HepG2 (cell line): ENCODE measurements around the gene CLCN1. TPM values are rescaled to one million over a fixed set of nuclear protein-coding genes. Genes with fewer than 3 reads are reported as not detected.

Source experiments
- ATAC-seq: fragments of 200-7000 bp; cut with Tn5 transposase; 3 replicates; pipeline ENCODE4 v1.9.1; 2020; ENCODE audit warnings: mild to moderate bottlenecking, moderate library complexity
- BruUV-seq: library from RNA; stranded (reverse); fragments of 400-500 nt; replicated peaks from 2 replicates; lab custom pipeline; 2021; lab: Mats Ljungman, UMichigan
- CTCF ChIA-PET: fragments of 300-600 bp; formaldehyde crosslinking; extraction: SDS; loops from one replicate; lab custom pipeline; 2021; ENCODE audit warnings: low total read pairs, inconsistent platforms, low intra/inter-chr PET ratio; lab: Yijun Ruan, JAX
- POLR2A ChIA-PET: fragments of 350-600 bp; sonication (Branson Sonifier 250); formaldehyde crosslinking; loops from one replicate; lab custom pipeline; 2020; ENCODE audit warnings: antibody characterized with exemption, inconsistent platforms; lab: Yijun Ruan, JAX
- DNase-seq: peaks from one replicate; pipeline ENCODE4 v3.0.0-alpha.2; 2015; ENCODE audit warnings: low spot score
- FAIRE-seq: peaks from 3 replicates; lab custom pipeline; 2011; peaks lifted over from hg19 to GRCh38; lab: Jason Lieb, UNC
- H2AFZ ChIP-seq: one replicate; pipeline ENCODE4 v1.6.1; 2011; ENCODE audit warnings: low read length, inconsistent platforms
- H3K27ac ChIP-seq: fragments of 300-600 bp; 3 replicates; pipeline ENCODE4 v1.8.0; 2011; ENCODE audit warnings: mixed run types, mild to moderate bottlenecking, mixed read lengths, low read length, inconsistent platforms; ENCODE audit not compliant: insufficient read depth; ENCODE audit errors: extremely low read length
- H3K27me3 ChIP-seq, 2 experiments: fragments of 200-600 bp in 1 of 2; 2 replicates in 1 of 2; 3 replicates in 1 of 2; pipeline versions ENCODE4 v1.6.0 to v1.8.0; 2011; ENCODE audit warnings: low read length in 2 of 2, mild to moderate bottlenecking in 2 of 2, moderate library complexity in 2 of 2, inconsistent platforms in 1 of 2; ENCODE audit not compliant: insufficient read depth in 2 of 2, control insufficient read depth in 1 of 2
- H3K36me3 ChIP-seq, 2 experiments: fragments of 200-600 bp in 1 of 2; replicated peaks in 1 of 2; 2 replicates in 1 of 2; 3 replicates in 1 of 2; pipeline versions ENCODE4 v1.5.1 to v1.8.0; 2011; ENCODE audit warnings: low read length in 2 of 2, inconsistent platforms in 1 of 2; ENCODE audit not compliant: insufficient read depth in 2 of 2, control insufficient read depth in 1 of 2
- H3K4me1 ChIP-seq: 2 replicates; pipeline ENCODE4 v1.5.1; 2012; ENCODE audit warnings: low read length, inconsistent platforms; ENCODE audit not compliant: insufficient read depth
- H3K4me2 ChIP-seq: 2 replicates; pipeline ENCODE4 v1.6.0; 2011; ENCODE audit warnings: low read depth, low read length, inconsistent platforms
- H3K4me3 ChIP-seq, 3 experiments: fragments of 200-600 bp in 1 of 3; sonication (generic), shearing (Covaris generic) in 1 of 3; replicated peaks in 1 of 3; 2 replicates each; pipeline ENCODE4 v1.5.1; 2011 to 2016; ENCODE audit warnings: low read length in 3 of 3, inconsistent platforms in 2 of 3, low read depth in 2 of 3, mild to moderate bottlenecking in 2 of 3, control low read depth in 1 of 3, mixed read lengths in 1 of 3; ENCODE audit not compliant: insufficient read depth in 1 of 3
- H3K79me2 ChIP-seq: one replicate; pipeline ENCODE4 v1.6.1; 2011; ENCODE audit warnings: low read length, inconsistent platforms; ENCODE audit not compliant: insufficient read depth
- H3K9ac ChIP-seq: 2 replicates; pipeline ENCODE4 v1.6.0; 2011; ENCODE audit warnings: mild to moderate bottlenecking, low read depth, low read length, inconsistent platforms; ENCODE audit not compliant: insufficient read depth
- H3K9me3 ChIP-seq: 2 replicates; pipeline ENCODE4 v1.5.1; 2012; ENCODE audit warnings: mild to moderate bottlenecking, low read length
- H4K20me1 ChIP-seq: 2 replicates; pipeline ENCODE4 v1.6.0; 2011; ENCODE audit warnings: inconsistent platforms, mild to moderate bottlenecking, low read length, moderate library complexity; ENCODE audit not compliant: insufficient read depth
- CC2D1A ChIP-seq: sonication (generic); formaldehyde crosslinking; IDR thresholded peaks from 2 replicates; pipeline ENCODE4 v1.8.1; 2023; ENCODE audit warnings: mild to moderate bottlenecking, missing genetic modification reagents
- KDM2A ChIP-seq: sonication (generic); formaldehyde crosslinking; IDR thresholded peaks from 2 replicates; pipeline ENCODE4 v1.4.0; 2020; ENCODE audit warnings: low read depth, missing genetic modification reagents, borderline replicate concordance
- NCOR1 ChIP-seq: fragments of 200-600 bp; sonication (generic); IDR thresholded peaks from 2 replicates; pipeline ENCODE4 v1.7.0; 2017; ENCODE audit warnings: antibody characterized with exemption, low read length, borderline replicate concordance
- NFRKB ChIP-seq: fragments of 450-650 bp; IDR thresholded peaks from 2 replicates; pipeline ENCODE4 v1.6.1; 2017
- PHF5A ChIP-seq: IDR thresholded peaks from one replicate; pipeline ENCODE4 v1.6.1; 2018; ENCODE audit warnings: low read depth, missing genetic modification reagents; ENCODE audit not compliant: unreplicated experiment
- ZBTB21 ChIP-seq: sonication (generic); formaldehyde crosslinking; IDR thresholded peaks from 2 replicates; pipeline ENCODE4 v1.4.0; 2020; ENCODE audit warnings: missing genetic modification reagents
- ZNF143 ChIP-seq: sonication (generic); formaldehyde crosslinking; IDR thresholded peaks from 2 replicates; pipeline ENCODE4 v1.4.0; 2020; ENCODE audit warnings: missing genetic modification reagents
- ZNF616 ChIP-seq: sonication (generic); formaldehyde crosslinking; IDR thresholded peaks from 2 replicates; pipeline ENCODE4 v1.5.0; 2020; ENCODE audit warnings: low read depth, mild to moderate bottlenecking, missing genetic modification reagents
- ZNF660 ChIP-seq: sonication (generic); formaldehyde crosslinking; IDR thresholded peaks from 2 replicates; pipeline ENCODE4 v1.5.1; 2020; ENCODE audit warnings: mild to moderate bottlenecking, low read depth, missing genetic modification reagents, borderline replicate concordance
- ZNF7 ChIP-seq: IDR thresholded peaks from 2 replicates; pipeline ENCODE4 v1.6.1; 2016; ENCODE audit warnings: missing biosample characterization, missing genetic modification reagents
- WGBS: methylation state at CpG from one replicate; pipeline ENCODE4 v1.1.6; 2017; ENCODE audit warnings: low lambda C conversion rate; 5-methylcytosine and 5-hydroxymethylcytosine counted together
- in situ Hi-C: cut with HindIII; loops from 2 replicates; pipeline ENCODE4 v1.10.0; 2017; ENCODE audit warnings: low pct_unique_long_range_greater_than_20kb; ENCODE audit not compliant: extremely low pct_ligation_motif_present
- intact Hi-C: fragments of 100-400 bp; cut with micrococcal nuclease; formaldehyde crosslinking; loops from one replicate; pipeline ENCODE4 v1.10.0; 2022; ENCODE audit not compliant: unreplicated experiment
- polyA plus RNA-seq, 8 experiments: library from polyadenylated mRNA; depleted of rRNA in 3 of 8; stranded (reverse) in 7 of 8; unstranded in 1 of 8; fragments of >200 nt; fragmentation: Illumina TruSeq in 4 of 8; extraction: Trizol in 4 of 8; gene quantifications; 2 replicates each; pipeline versions ENCODE4 v1.2.1 to v1.2.3, GENCODE V29; 2011 to 2016; ENCODE audit warnings: low read depth in 4 of 8, missing spikeins in 1 of 8, mixed read lengths in 1 of 8; ENCODE audit not compliant: insufficient read depth in 1 of 8
- total RNA-seq, 5 experiments: library from RNA; depleted of rRNA; stranded (reverse); fragments of >200 nt; fragmentation: Illumina TruSeq; extraction: Trizol; gene quantifications; 2 replicates each; pipeline ENCODE4 v1.2.3, GENCODE V29; 2016; ENCODE audit warnings: low read depth in 1 of 5
- TF ChIP-seq, protein P1 (sequence below): sonication (generic); formaldehyde crosslinking; IDR thresholded peaks from 2 replicates; pipeline ENCODE4 v1.4.0; 2020; ENCODE audit warnings: mild to moderate bottlenecking, missing genetic modification reagents, borderline replicate concordance

CLCN1 gene
- total and polyA plus RNA-seq, 2 of the 13 experiments (the other 11 are each of a cell fraction or from before 2014, with no cell fraction given), result 0.01 TPM; not detected in 1

DNA sequence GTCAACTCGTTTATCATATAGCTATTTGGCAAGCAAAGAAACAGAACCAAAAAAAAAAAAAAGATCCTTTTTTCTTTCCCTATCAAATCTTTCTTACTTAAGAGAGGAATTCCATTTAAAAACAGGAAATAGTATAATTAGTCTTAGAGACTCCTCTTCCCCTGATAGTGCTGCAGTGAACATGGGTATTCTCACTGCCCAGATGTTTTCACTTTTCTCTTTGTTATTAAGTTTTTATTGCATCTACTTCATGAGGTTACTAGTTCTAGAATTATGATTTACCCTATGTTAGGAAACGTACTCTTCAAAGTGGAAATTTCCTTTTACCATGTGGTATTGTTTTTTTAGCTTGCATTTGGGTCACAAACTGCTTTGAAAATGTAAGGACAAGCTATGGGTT is 19.2 kb upstream of the CLCN1 start:
- ChIA-PET CTCF (no interaction called here), POLR2A (interaction anchor here (2.1 kb wide), 1 partner anchor 9 kb away, joined by 6 read pairs; the partner anchor contains the start of gene CASP2)

DNA sequence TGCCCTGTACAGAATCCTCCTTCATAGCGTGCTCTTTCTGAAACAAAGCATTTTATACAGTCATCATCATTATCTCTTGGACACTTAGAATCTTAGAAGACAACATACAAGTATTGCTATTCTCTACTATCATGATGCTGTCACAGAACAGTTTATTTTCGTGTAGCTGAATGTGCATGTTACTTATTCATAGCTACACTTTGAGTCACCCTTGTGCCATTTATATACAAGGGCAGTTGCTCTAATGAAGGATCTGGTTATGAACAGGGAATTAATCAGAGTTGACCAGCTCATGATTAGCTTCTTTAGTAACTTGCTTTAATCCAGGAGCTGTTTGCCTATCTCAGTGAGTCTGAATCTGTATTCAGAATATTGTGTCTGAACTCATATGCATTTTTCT is 16.6 kb upstream of the CLCN1 start:
- Histone ChIP-seq H3K79me2 (no peaks in the 10 kb centered on the region), H3K27me3 (no peaks in the 10 kb centered on the region), H3K27ac (no peak overlapping the region), H3K4me3 (no peak overlapping the region), H3K9ac (no peak overlapping the region), H4K20me1 (no peaks in the 10 kb centered on the region), H3K36me3 (peaks cover 29 to 83% of the 10 kb centered on the region in 2 experiments), H3K4me2 (no peak overlapping the region), H2AFZ (no peak overlapping the region), H3K4me1 (no peaks in the 10 kb centered on the region), H3K9me3 (no peaks in the 10 kb centered on the region)
- TF ChIP-seq ZNF660, result no peak
- TF ChIP-seq PHF5A (CRISPR knock-in tag), result no peak
- TF ChIP-seq, protein P1, sequence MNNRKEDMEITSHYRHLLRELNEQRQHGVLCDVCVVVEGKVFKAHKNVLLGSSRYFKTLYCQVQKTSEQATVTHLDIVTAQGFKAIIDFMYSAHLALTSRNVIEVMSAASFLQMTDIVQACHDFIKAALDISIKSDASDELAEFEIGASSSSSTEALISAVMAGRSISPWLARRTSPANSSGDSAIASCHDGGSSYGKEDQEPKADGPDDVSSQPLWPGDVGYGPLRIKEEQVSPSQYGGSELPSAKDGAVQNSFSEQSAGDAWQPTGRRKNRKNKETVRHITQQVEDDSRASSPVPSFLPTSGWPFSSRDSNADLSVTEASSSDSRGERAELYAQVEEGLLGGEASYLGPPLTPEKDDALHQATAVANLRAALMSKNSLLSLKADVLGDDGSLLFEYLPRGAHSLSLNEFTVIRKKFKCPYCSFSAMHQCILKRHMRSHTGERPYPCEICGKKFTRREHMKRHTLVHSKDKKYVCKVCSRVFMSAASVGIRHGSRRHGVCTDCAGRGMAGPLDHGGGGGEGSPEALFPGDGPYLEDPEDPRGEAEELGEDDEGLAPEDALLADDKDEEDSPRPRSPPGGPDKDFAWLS (CRISPR knock-in tag), result no peak
- TF ChIP-seq ZNF143 (CRISPR knock-in tag), result no peak
- no peak for TF ChIP-seq CC2D1A (CRISPR knock-in tag)
- no peak for TF ChIP-seq NCOR1
- intact Hi-C loops, result no loop called here
- in situ Hi-C loops, result no loop called here
- no peak for ATAC-seq
- no peak for DNase-seq
- no TSS peak for BruUV-seq
- no peak for FAIRE-seq
- 94% methylated on average over 2 of the region's 2 CpGs for WGBS
- ChIA-PET POLR2A (interaction anchor here (1.2 kb wide), 1 partner anchor 12 kb away, joined by 3 read pairs; the partner anchor contains the start of gene CASP2), CTCF (interaction anchor here (0.9 to 2.1 kb wide), 3 partner anchors 59 to 117 kb away, joined by 3 to 14 read pairs (median 4); no protein-coding TSS in a partner anchor)

More for the DNA sequence above, 19.2 kb upstream of the CLCN1 start:
- Histone ChIP-seq H3K36me3 (peaks cover 28 to 84% of the 10 kb centered on the region in 2 experiments), H3K4me1 (no peaks in the 10 kb centered on the region), H3K27me3 (no peaks in the 10 kb centered on the region), H3K9ac (no peak overlapping the region), H2AFZ (no peak overlapping the region), H3K27ac (no peak overlapping the region), H3K9me3 (no peaks in the 10 kb centered on the region), H3K79me2 (no peaks in the 10 kb centered on the region), H3K4me3 (no peak overlapping the region), H3K4me2 (no peak overlapping the region), H4K20me1 (no peaks in the 10 kb centered on the region)
- TF ChIP-seq NFRKB (no peak), KDM2A (CRISPR knock-in tag) (no peak), ZNF616 (no peak), ZNF7 (CRISPR knock-in tag) (no peak), ZBTB21 (CRISPR knock-in tag) (no peak)
- intact Hi-C loops (no loop called here), in situ Hi-C loops (no loop called here)
- no peak for DNase-seq
- WGBS, result 89% methylated on average over 2 of the region's 2 CpGs
- ATAC-seq, result no peak
- no peak for FAIRE-seq
- BruUV-seq, result no TSS peak
